Spleen (tissue), 7 donors: ENCODE results near the gene DENND1B.

Source experiments
- CTCF ChIP-seq, 11 experiments: fragments of 200-600 bp in 7 of 11; fragments of 450-650 bp in 4 of 11; sonication (generic) in 4 of 11; IDR thresholded peaks in 8 of 11; conservative IDR thresholded peaks in 3 of 11; 1 replicate in 7 of 11; 2 replicates in 4 of 11; pipeline versions ENCODE4 v1.4.0 to v1.8.0; 2016 to 2021; ENCODE audit warnings: antibody characterized with exemption in 11 of 11, inconsistent platforms in 4 of 11, mild to moderate bottlenecking in 1 of 11
- POLR2A ChIP-seq, 3 donors: fragments of 450-650 bp; IDR thresholded peaks; one replicate each; pipeline ENCODE4 v1.5.1; 2017; ENCODE audit warnings: antibody characterized with exemption in 3 of 3, mild to moderate bottlenecking in 1 of 3
- donor health status: DM: no; HTN: no; CAD: no; lungs with moderate emphysema.
- donor health status: DM: no; HTN: no; CAD: no.
- donor health status: DM: no; HTN: no; CAD: no.

GRCh38 chr1:197572169-197572568 lies 203.1 kb downstream of the DENND1B start:
- no peak for TF ChIP-seq CTCF (IDR thresholded peaks at IDR 0.05 in 8 of 11, conservative IDR thresholded peaks at IDR 0.05 in 3 of 11)
- TF ChIP-seq POLR2A (IDR thresholded peaks at IDR 0.05), result no peak
